IMR-90 (cell line): ENCODE measurements around the gene TSPEAR. TPM values are rescaled to one million over a fixed set of nuclear protein-coding genes. Genes with fewer than 3 reads are reported as not detected.

Experiments
- ATAC-seq: fragments of 200-7000 bp; cut with Tn5 transposase; 2 replicates; pipeline ENCODE4 v1.9.1; 2020; ENCODE audit warnings: low read depth, mild to moderate bottlenecking, moderate library complexity
- BruUV-seq: library from RNA; stranded (reverse); fragments of 400-500 nt; replicated peaks from 2 replicates; lab custom pipeline; 2021; lab: Mats Ljungman, UMichigan
- CTCF ChIA-PET: fragments of 300-600 bp; formaldehyde crosslinking; extraction: SDS; loops from one replicate; lab custom pipeline; 2021; ENCODE audit warnings: antibody characterized with exemption; lab: Yijun Ruan, JAX
- POLR2A ChIA-PET: fragments of 300-600 bp; sonication (Branson Sonifier 250); formaldehyde crosslinking; loops from one replicate; lab custom pipeline; 2022; ENCODE audit warnings: antibody characterized with exemption; ENCODE audit not compliant: unreplicated experiment; lab: Charles Lee
- DNase-seq: peaks from one replicate; pipeline ENCODE4 v3.0.0; 2013
- H2AFZ ChIP-seq: replicated peaks from 2 replicates; pipeline ENCODE3; 2013; ENCODE audit warnings: low read length, mild to moderate bottlenecking; ENCODE audit not compliant: poor library complexity
- H2AK5ac ChIP-seq: 2 replicates; pipeline ENCODE4 v1.6.1; 2013; ENCODE audit warnings: low read depth, low read length, inconsistent platforms
- H2AK9ac ChIP-seq: replicated peaks from 2 replicates; pipeline ENCODE3; 2013; ENCODE audit warnings: mild to moderate bottlenecking, low read depth, low read length, moderate library complexity; ENCODE audit not compliant: poor library complexity
- H2BK120ac ChIP-seq: 2 replicates; pipeline ENCODE4 v1.6.1; 2013; ENCODE audit warnings: low read depth, low read length, inconsistent platforms
- H2BK15ac ChIP-seq: 3 replicates; pipeline ENCODE4 v1.6.1; 2013; ENCODE audit warnings: low read depth, low read length, inconsistent platforms
- H2BK20ac ChIP-seq: 2 replicates; pipeline ENCODE4 v1.6.1; 2013; ENCODE audit warnings: low read depth, mild to moderate bottlenecking, inconsistent platforms, low read length, moderate library complexity
- H2BK5ac ChIP-seq: 2 replicates; pipeline ENCODE4 v1.6.1; 2013; ENCODE audit warnings: mild to moderate bottlenecking, low read depth, low read length, inconsistent platforms; ENCODE audit not compliant: poor library complexity, severe bottlenecking
- H3K14ac ChIP-seq: replicated peaks from 2 replicates; pipeline ENCODE4 v1.6.1; 2013; ENCODE audit warnings: low read depth, low read length, inconsistent platforms
- H3K18ac ChIP-seq: 2 replicates; pipeline ENCODE4 v1.6.1; 2013; ENCODE audit warnings: low read depth, low read length, control low read depth
- H3K23ac ChIP-seq: 2 replicates; pipeline ENCODE4 v1.6.1; 2013; ENCODE audit warnings: low read depth, low read length, inconsistent platforms
- H3K27ac ChIP-seq: 2 replicates; pipeline ENCODE4 v1.5.1; 2013; ENCODE audit warnings: mild to moderate bottlenecking, control low read depth, low read length; ENCODE audit not compliant: insufficient read depth
- H3K27me3 ChIP-seq: 2 replicates; pipeline ENCODE4 v1.6.1; 2013; ENCODE audit warnings: low read length; ENCODE audit not compliant: control insufficient read depth, insufficient read depth
- H3K36me3 ChIP-seq: 2 replicates; pipeline ENCODE4 v1.6.1; 2013; ENCODE audit warnings: low read length, mixed read lengths; ENCODE audit not compliant: control insufficient read depth, insufficient read depth
- H3K4ac ChIP-seq: 2 replicates; pipeline ENCODE4 v1.6.1; 2013; ENCODE audit warnings: low read depth, low read length, inconsistent platforms
- H3K4me1 ChIP-seq: 2 replicates; pipeline ENCODE4 v1.6.1; 2013; ENCODE audit warnings: low read length, mixed read lengths; ENCODE audit not compliant: control insufficient read depth, insufficient read depth
- H3K4me2 ChIP-seq: 2 replicates; pipeline ENCODE4 v1.6.1; 2013; ENCODE audit warnings: low read depth, mild to moderate bottlenecking, control low read depth, low read length, moderate library complexity
- H3K4me3 ChIP-seq: 2 replicates; pipeline ENCODE4 v1.5.1; 2013; ENCODE audit warnings: low read depth, mild to moderate bottlenecking, control low read depth, low read length, moderate library complexity; ENCODE audit not compliant: insufficient read depth
- H3K56ac ChIP-seq: 2 replicates; pipeline ENCODE4 v1.6.1; 2013; ENCODE audit warnings: low read length, inconsistent platforms; ENCODE audit not compliant: insufficient read depth; ENCODE audit errors: extremely low read depth
- H3K79me1 ChIP-seq, 2 experiments: 2 replicates each; pipeline ENCODE4 v1.6.1; 2013; ENCODE audit warnings: low read length in 2 of 2, inconsistent platforms in 1 of 2, low read depth in 1 of 2
- H3K9ac ChIP-seq: 2 replicates; pipeline ENCODE4 v1.6.1; 2013; ENCODE audit warnings: low read depth, low read length, control low read depth
- H3K9me1 ChIP-seq: 2 replicates; pipeline ENCODE4 v1.6.1; 2013; ENCODE audit warnings: low read length, inconsistent platforms; ENCODE audit not compliant: insufficient read depth
- H3K9me3 ChIP-seq: 2 replicates; pipeline ENCODE4 v1.6.1; 2013; ENCODE audit warnings: low read length; ENCODE audit not compliant: control insufficient read depth, insufficient read depth
- H4K20me1 ChIP-seq: 2 replicates; pipeline ENCODE4 v1.6.1; 2013; ENCODE audit warnings: low read length, inconsistent platforms; ENCODE audit not compliant: insufficient read depth
- H4K5ac ChIP-seq: 2 replicates; pipeline ENCODE4 v1.6.1; 2013; ENCODE audit warnings: mild to moderate bottlenecking, low read depth, low read length, control low read depth
- H4K8ac ChIP-seq, 2 experiments: 2 replicates each; pipeline ENCODE4 v1.6.1; 2013; ENCODE audit warnings: low read depth in 2 of 2, low read length in 2 of 2, control low read depth in 1 of 2, inconsistent platforms in 1 of 2
- H4K91ac ChIP-seq: 2 replicates; pipeline ENCODE4 v1.6.1; 2013; ENCODE audit warnings: low read depth, low read length, inconsistent platforms; ENCODE audit not compliant: insufficient read depth
- CEBPB ChIP-seq: IDR thresholded peaks from 2 replicates; pipeline ENCODE4 v1.6.1; 2012; ENCODE audit warnings: low read depth, low read length, improper control_type of control experiment
- POLR2A ChIP-seq: IDR thresholded peaks from 2 replicates; pipeline ENCODE4 v1.6.1; 2012; ENCODE audit warnings: mild to moderate bottlenecking, low read depth, low read length
- WGBS, 2 experiments: methylation state at CpG; one replicate each; pipeline versions ENCODE4 v1.1.5 to v1.1.7; 2013; ENCODE audit warnings: missing lambda C conversion rate in 2 of 2; ENCODE audit not compliant: insufficient read length in 1 of 2; ENCODE audit errors: extremely low coverage in 2 of 2; 5-methylcytosine and 5-hydroxymethylcytosine counted together
- dilution Hi-C: fragments of 300-500 bp; cut with HindIII; formaldehyde crosslinking; loops from one replicate; pipeline ENCODE4 v1.14.3; 2018; ENCODE audit warnings: low sequenced_read_pairs; ENCODE audit not compliant: unreplicated experiment
- in situ Hi-C: fragments of 300-500 bp; cut with MboI; formaldehyde crosslinking; loops from 3 replicates; pipeline ENCODE4 v1.14.3; 2019; ENCODE audit warnings: low sequenced_read_pairs, inconsistent platforms, mixed read lengths
- intact Hi-C: fragments of 100-400 bp; cut with micrococcal nuclease; formaldehyde crosslinking; loops from 2 replicates; pipeline ENCODE4 v1.10.0; 2022
- polyA plus RNA-seq, 3 experiments: library from polyadenylated mRNA; depleted of rRNA; stranded (reverse); fragments of >200 nt; gene quantifications; 2 replicates each; pipeline ENCODE4 v1.2.3, GENCODE V29; 2012; ENCODE audit warnings: low replicate concordance in 1 of 3
- total RNA-seq: library from RNA; depleted of rRNA; stranded (reverse); fragments of >200 nt; gene quantifications from 2 replicates; pipeline ENCODE4 v1.2.3, GENCODE V29; 2012

TSPEAR gene
- total and polyA plus RNA-seq, 2 of the 4 experiments (the other 2 are of a cell fraction): not detected

GRCh38 chr21:44701541-44701940 is 9.8 kb downstream of the TSPEAR start:
- Histone ChIP-seq H3K36me3 (no peaks in the 10 kb centered on the region), H4K5ac (no peak overlapping the region), H3K18ac (no peak overlapping the region), H2BK120ac (no peak overlapping the region), H3K56ac (no peak overlapping the region), H2AFZ (no peak overlapping the region), H2BK15ac (no peak overlapping the region), H2AK9ac (no peak overlapping the region), H3K9ac (no peak overlapping the region), H3K4ac (no peak overlapping the region), H3K4me3 (no peak overlapping the region), H3K27me3 (peaks cover 71% of the 10 kb centered on the region), H4K91ac (no peak overlapping the region), H3K4me1 (no peaks in the 10 kb centered on the region), H2BK5ac (no peak overlapping the region), H2BK20ac (no peak overlapping the region), H3K9me1 (no peaks in the 10 kb centered on the region), H3K9me3 (peaks cover 6% of the 10 kb centered on the region; the same call in 1 of the 2 replicates), H2AK5ac (no peak overlapping the region), H3K4me2 (no peak overlapping the region), H4K8ac (no peak overlapping the region), H3K14ac (no peak overlapping the region), H3K79me1 (no peaks in the 10 kb centered on the region), H4K20me1 (no peaks in the 10 kb centered on the region), H3K27ac (no peak overlapping the region), H3K23ac (no peak overlapping the region)
- no TSS peak for BruUV-seq
- in situ Hi-C loops (no loop called here), intact Hi-C loops (no loop called here), dilution Hi-C loops (no loop called here)
- ATAC-seq (no peak), DNase-seq (no peak)
- ChIA-PET CTCF (interaction anchor here (0.6 kb wide), 1 partner anchor 9 kb away, joined by 5 read pairs; no protein-coding TSS in a partner anchor), POLR2A (no interaction called here)
- TF ChIP-seq POLR2A (no peak), CEBPB (no peak)
- WGBS, 2 experiments: 16% methylated on average over 5 of the region's 12 CpGs; no CpG with 5 or more reads in 1 of the 2 experiments
